Measurements from ENCODE around the gene TBPL1. TPM values are rescaled to one million over a fixed set of nuclear protein-coding genes. Genes with fewer than 3 reads are reported as not detected.

TBPL1 gene
- total and polyA plus RNA-seq, 9 of the 15 experiments (the other 6 are each of a cell fraction or from before 2014, with no cell fraction given), result 78.1 to 152 (median 107) TPM

DNA sequence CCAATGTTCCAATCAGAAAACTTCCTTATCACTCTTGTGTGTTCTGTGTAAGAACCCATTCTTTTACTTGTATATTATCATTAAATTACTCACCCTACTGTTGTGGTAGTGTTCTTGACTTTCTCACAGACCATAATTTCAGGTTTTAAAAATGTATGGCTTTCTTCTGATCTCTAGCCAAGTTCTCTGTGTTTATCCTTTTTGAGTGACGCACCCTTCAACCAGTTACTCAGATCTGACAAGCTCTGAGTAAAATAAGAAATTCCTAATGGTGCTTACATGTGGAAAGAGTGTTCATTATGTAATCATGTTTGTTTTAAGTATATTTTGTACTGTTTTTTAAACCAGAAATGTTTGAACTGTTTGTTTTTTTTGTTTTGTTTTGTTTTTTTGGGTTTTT is 11.0 kb downstream of the TBPL1 start (continued):
- TF ChIP-seq SUPT5H (IDR thresholded peaks at IDR 0.05) (0 out of 2 replicates have a peak, but pooled peaks have one; percentile 34), FOSL1 (tag; conservative IDR thresholded peaks at IDR 0.05) (peak; percentile 47), FOXK2 (conservative IDR thresholded peaks at IDR 0.05 in 1 of 2, IDR thresholded peaks at IDR 0.05 in 1 of 2; ENCODE audit: low read depth in 2 of 2) (peak; percentile 49 to 63; a peak in 2 of 4 replicates), NFATC3 (IDR thresholded peaks at IDR 0.05) (0 out of 2 replicates have a peak, but pooled peaks have one; percentile 14), ARID1B (IDR thresholded peaks at IDR 0.05) (peak; percentile 14; the same call in 1 of the 2 replicates), PCBP2 (IDR thresholded peaks at IDR 0.05; ENCODE audit: low read depth, low read length, poor library complexity, severe bottlenecking) (no peak), DPF2 (IDR thresholded peaks at IDR 0.05) (peak; percentile 55; the same call in 1 of the 2 replicates), NCOA1 (IDR thresholded peaks at IDR 0.05; ENCODE audit: low read depth) (0 out of 2 replicates have a peak, but pooled peaks have one; percentile 18)

DNA sequence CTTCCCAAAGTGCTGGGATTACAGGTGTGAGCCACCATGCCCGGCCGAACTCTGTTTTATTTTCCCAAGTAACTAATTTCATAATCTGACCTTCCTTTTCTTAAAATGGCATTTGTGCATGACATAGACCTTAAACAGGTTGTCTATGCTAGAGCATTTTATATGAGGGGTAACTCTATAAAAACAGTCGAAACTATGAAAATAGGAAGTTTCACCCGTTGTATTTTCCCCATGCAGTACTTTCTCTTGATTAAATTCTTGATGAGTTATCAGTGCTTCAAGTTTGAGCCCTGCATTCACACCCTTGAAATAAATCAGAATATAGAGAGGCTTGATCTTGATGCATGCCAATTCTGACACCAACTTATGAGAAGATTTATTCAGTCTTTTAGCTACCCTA is 11.7 kb downstream of the TBPL1 start:
- Histone ChIP-seq H3K36me3 (ENCODE audit: control insufficient read depth, insufficient read depth, low read length) (peaks cover 55% of the 10 kb centered on the region), H3K27ac (ENCODE audit: extremely low read depth, low read depth, low read length) (no peak overlapping the region), H3K4me2 (ENCODE audit: insufficient read depth, low read length) (no peak overlapping the region), H4K20me1 (replicated peaks; ENCODE audit: control insufficient read depth, insufficient read depth, low read length) (no peaks in the 10 kb centered on the region; the same call in none of the 2 replicates), H3K4me1 (replicated peaks in 1 of 2; ENCODE audit: control insufficient read depth in 2 of 2, insufficient read depth in 2 of 2, low read length in 2 of 2) (peaks cover 26 to 56% of the 10 kb centered on the region in 2 experiments), H3K79me2 (ENCODE audit: control insufficient read depth, insufficient read depth, low read length) (peaks cover 98% of the 10 kb centered on the region), H2AFZ (ENCODE audit: low read depth, low read length) (no peak overlapping the region), H3K9ac (ENCODE audit: insufficient read depth in 1 of 2, low read depth in 2 of 2, low read length in 2 of 2) (no peak overlapping the region), H3K9me1 (ENCODE audit: control insufficient read depth, insufficient read depth, low read length) (no peaks in the 10 kb centered on the region), H3K9me3 (replicated peaks; ENCODE audit: control insufficient read depth, insufficient read depth, low read depth, low read length) (no peaks in the 10 kb centered on the region), H3K4me3 (no peak overlapping the region), H3K27me3 (ENCODE audit: control insufficient read depth in 2 of 2, insufficient read depth in 2 of 2, low read length in 2 of 2) (no peaks in the 10 kb centered on the region)
- no peak for ATAC-seq
- ChIA-PET CTCF (ENCODE audit: low intra/inter-chr PET ratio) (no interaction called here), POLR2A (interaction anchor here (0.6 to 1.8 kb wide), 4 partner anchors 10 to 25 kb away, joined by 4 to 6 read pairs (median 4); partner anchors contain the start of gene TBPL1)
- in situ Hi-C loops (cut with MboI) (no loop called here), intact Hi-C loops (cut with micrococcal nuclease) (no loop called here)
- no peak for DNase-seq (ENCODE audit: extremely low read depth in 1 of 4, low spot score in 3 of 4)
- WGBS (ENCODE audit: insufficient coverage, low coverage, missing lambda C conversion rate), result 71% methylated on average over 4 of the region's 4 CpGs
- BruUV-seq (replicated peaks), result no TSS peak
- no peak for FAIRE-seq
- TF ChIP-seq SREBF2 (CRISPR knock-in tag; IDR thresholded peaks at IDR 0.05), result no peak
- TF ChIP-seq CHCHD3 (CRISPR knock-in tag; IDR thresholded peaks at IDR 0.05), result no peak
- TF ChIP-seq RBFOX2 (IDR thresholded peaks at IDR 0.05; ENCODE audit: low read depth, low read length), result no peak
- TF ChIP-seq ZNF76 (CRISPR knock-in tag; IDR thresholded peaks at IDR 0.05; ENCODE audit: borderline replicate concordance), result no peak
- TF ChIP-seq, protein P1, sequence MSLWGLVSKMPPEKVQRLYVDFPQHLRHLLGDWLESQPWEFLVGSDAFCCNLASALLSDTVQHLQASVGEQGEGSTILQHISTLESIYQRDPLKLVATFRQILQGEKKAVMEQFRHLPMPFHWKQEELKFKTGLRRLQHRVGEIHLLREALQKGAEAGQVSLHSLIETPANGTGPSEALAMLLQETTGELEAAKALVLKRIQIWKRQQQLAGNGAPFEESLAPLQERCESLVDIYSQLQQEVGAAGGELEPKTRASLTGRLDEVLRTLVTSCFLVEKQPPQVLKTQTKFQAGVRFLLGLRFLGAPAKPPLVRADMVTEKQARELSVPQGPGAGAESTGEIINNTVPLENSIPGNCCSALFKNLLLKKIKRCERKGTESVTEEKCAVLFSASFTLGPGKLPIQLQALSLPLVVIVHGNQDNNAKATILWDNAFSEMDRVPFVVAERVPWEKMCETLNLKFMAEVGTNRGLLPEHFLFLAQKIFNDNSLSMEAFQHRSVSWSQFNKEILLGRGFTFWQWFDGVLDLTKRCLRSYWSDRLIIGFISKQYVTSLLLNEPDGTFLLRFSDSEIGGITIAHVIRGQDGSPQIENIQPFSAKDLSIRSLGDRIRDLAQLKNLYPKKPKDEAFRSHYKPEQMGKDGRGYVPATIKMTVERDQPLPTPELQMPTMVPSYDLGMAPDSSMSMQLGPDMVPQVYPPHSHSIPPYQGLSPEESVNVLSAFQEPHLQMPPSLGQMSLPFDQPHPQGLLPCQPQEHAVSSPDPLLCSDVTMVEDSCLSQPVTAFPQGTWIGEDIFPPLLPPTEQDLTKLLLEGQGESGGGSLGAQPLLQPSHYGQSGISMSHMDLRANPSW (CRISPR knock-in tag; IDR thresholded peaks at IDR 0.05), result no peak
- TF ChIP-seq NEUROD1 (IDR thresholded peaks at IDR 0.05; ENCODE audit: borderline replicate concordance, low read depth, low read length, partially characterized antibody), result no peak
- no peak for TF ChIP-seq MTF1 (CRISPR knock-in tag; IDR thresholded peaks at IDR 0.05; ENCODE audit: borderline replicate concordance)
- TF ChIP-seq NFXL1 (CRISPR knock-in tag; IDR thresholded peaks at IDR 0.05), result no peak
- TF ChIP-seq, protein P2, sequence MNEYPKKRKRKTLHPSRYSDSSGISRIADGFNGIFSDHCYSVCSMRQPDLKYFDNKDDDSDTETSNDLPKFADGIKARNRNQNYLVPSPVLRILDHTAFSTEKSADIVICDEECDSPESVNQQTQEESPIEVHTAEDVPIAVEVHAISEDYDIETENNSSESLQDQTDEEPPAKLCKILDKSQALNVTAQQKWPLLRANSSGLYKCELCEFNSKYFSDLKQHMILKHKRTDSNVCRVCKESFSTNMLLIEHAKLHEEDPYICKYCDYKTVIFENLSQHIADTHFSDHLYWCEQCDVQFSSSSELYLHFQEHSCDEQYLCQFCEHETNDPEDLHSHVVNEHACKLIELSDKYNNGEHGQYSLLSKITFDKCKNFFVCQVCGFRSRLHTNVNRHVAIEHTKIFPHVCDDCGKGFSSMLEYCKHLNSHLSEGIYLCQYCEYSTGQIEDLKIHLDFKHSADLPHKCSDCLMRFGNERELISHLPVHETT (CRISPR knock-in tag; conservative IDR thresholded peaks at IDR 0.05 in 1 of 2, IDR thresholded peaks at IDR 0.05 in 1 of 2), result no peak
- no peak for TF ChIP-seq NFIC (IDR thresholded peaks at IDR 0.05)

Data from K562 (cell line).